ENCODE results near the gene HNRNPDL. TPM values are rescaled to one million over a fixed set of nuclear protein-coding genes. Genes with fewer than 3 reads are reported as not detected.

Gene HNRNPDL
- total and polyA plus RNA-seq, 7 experiments from 2014 or later, result 255 to 440 (median 330) TPM

- intact Hi-C loops (cut with micrococcal nuclease), result no loop called here
- Mint-ChIP-seq H3K4me3 (no peak overlapping the region), H3K27me3 (no peaks in the 10 kb centered on the region), H3K4me1 (peaks cover 0 to 2% (median 0%) of the 10 kb centered on the region in 7 donors), H3K27ac (peak overlapping the region in 2 of 9 donors; percentile 19 to 33), H3K9me3 (no peaks in the 10 kb centered on the region), H3K36me3 (peaks cover 4 to 35% (median 15%) of the 10 kb centered on the region in 5 donors)
- ATAC-seq (no peak), DNase-seq (no peak)
- no peaks in the 10 kb centered on the region for H3K27me3 ChIP-seq (ENCODE audit: control insufficient read depth in 2 of 2, insufficient read depth in 2 of 2, low read length in 2 of 2)
- H3K4me3 ChIP-seq (ENCODE audit: low read length), result no peak overlapping the region
- H3K36me3 ChIP-seq (ENCODE audit: control insufficient read depth in 2 of 3, insufficient read depth in 3 of 3, low read length in 3 of 3), result peaks cover 4 to 75% (median 30%) of the 10 kb centered on the region in 3 experiments
- POLR2A ChIA-PET, result no interaction called here
- no peaks in the 10 kb centered on the region for H3K9me3 ChIP-seq (ENCODE audit: control insufficient read depth in 2 of 3, low read length in 3 of 3)
- CTCF ChIA-PET, result no interaction called here
- no peak overlapping the region for H3K27ac ChIP-seq (ENCODE audit: low read depth, low read length)
- no peaks in the 10 kb centered on the region for H3K4me1 ChIP-seq (ENCODE audit: control insufficient read depth in 2 of 2, insufficient read depth in 2 of 2, low read length in 2 of 2)
These were observed 27.0 kb upstream of the HNRNPDL start for GRCh38 chr4:82457266-82457665.

- H3K4me3 Mint-ChIP-seq, result no peak overlapping the region
- CTCF ChIA-PET, result no interaction called here
- Histone ChIP-seq H3K4me1 (ENCODE audit: control insufficient read depth in 2 of 2, insufficient read depth in 2 of 2, low read length in 2 of 2) (no peaks in the 10 kb centered on the region), H3K9me3 (ENCODE audit: control insufficient read depth in 2 of 3, low read length in 3 of 3) (no peaks in the 10 kb centered on the region), H3K36me3 (ENCODE audit: control insufficient read depth in 2 of 3, insufficient read depth in 3 of 3, low read length in 3 of 3) (peaks cover 5 to 84% (median 25%) of the 10 kb centered on the region in 3 experiments), H3K27ac (ENCODE audit: low read depth, low read length) (no peak overlapping the region), H3K4me3 (ENCODE audit: low read length) (no peak overlapping the region), H3K27me3 (ENCODE audit: control insufficient read depth in 2 of 2, insufficient read depth in 2 of 2, low read length in 2 of 2) (no peaks in the 10 kb centered on the region)
- POLR2A ChIA-PET, result no interaction called here
- H3K4me1 Mint-ChIP-seq, result peaks cover 0 to 16% (median 11%) of the 10 kb centered on the region in 7 donors
- ATAC-seq (no peak), DNase-seq (no peak)
- H3K36me3 Mint-ChIP-seq, result peaks cover 10 to 50% (median 38%) of the 10 kb centered on the region in 5 donors
- H3K9me3 Mint-ChIP-seq, result no peaks in the 10 kb centered on the region
- H3K27me3 Mint-ChIP-seq, result no peaks in the 10 kb centered on the region
- H3K27ac Mint-ChIP-seq, result peak overlapping the region in 2 of 9 donors; percentile 31 to 62
- intact Hi-C loops (cut with micrococcal nuclease), result no loop called here
These were observed 21.8 kb upstream of the HNRNPDL start for GRCh38 chr4:82452026-82452425.

DNA sequence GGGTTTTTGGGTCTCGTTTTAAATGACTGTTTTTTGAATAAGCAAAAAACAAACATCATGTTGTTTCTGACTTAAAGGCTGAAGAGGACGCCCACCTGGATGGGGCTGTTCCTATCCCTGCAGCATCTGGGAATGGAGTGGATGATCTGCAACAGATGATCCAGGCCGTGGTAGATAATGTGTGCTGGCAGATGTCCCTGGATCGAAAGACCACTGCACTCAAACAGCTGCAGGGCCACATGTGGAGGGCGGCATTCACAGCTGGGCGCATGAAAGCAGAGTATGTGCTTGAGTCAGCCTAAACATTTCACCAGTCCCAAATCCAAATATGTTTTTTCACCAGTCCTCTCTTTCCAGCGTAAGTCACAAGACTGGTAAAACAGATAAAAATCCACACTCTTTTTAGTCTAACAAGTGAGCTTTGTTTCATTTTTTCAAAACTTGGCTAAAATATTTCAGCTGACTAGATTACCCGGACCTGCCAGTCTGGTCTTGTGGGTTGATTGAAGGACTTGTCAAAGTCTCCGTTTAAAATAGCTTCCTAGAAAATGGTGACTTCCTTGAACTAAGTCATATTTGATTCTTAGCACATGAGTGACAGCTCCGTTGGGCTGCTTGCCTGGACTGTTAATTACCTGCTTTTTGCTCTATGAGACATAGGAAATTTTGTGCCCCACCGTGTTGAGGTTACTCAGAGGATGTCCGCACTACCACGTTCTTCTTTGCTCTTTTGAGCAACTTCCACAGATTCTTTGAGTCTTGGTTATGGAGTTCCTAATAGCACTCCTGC is 20.9 kb upstream of the HNRNPDL start:
- ATAC-seq, result no peak
- CTCF ChIA-PET, result interaction anchor here (0.6 to 0.8 kb wide), 2 partner anchors 14 to 503 kb away, joined by 3 read pairs; no protein-coding TSS in a partner anchor
- no peaks in the 10 kb centered on the region for H3K27me3 Mint-ChIP-seq
- no peak overlapping the region for H3K4me3 Mint-ChIP-seq
- POLR2A ChIA-PET, result no interaction called here
- DNase-seq, result no peak
- intact Hi-C loops (cut with micrococcal nuclease), result no loop called here
- H3K36me3 Mint-ChIP-seq, result peaks cover 10 to 43% (median 38%) of the 10 kb centered on the region in 5 donors
- peaks cover 0 to 17% (median 11%) of the 10 kb centered on the region in 7 donors for H3K4me1 Mint-ChIP-seq
- Histone ChIP-seq H3K27me3 (ENCODE audit: control insufficient read depth in 2 of 2, insufficient read depth in 2 of 2, low read length in 2 of 2) (no peaks in the 10 kb centered on the region), H3K9me3 (ENCODE audit: control insufficient read depth in 2 of 3, low read length in 3 of 3) (no peaks in the 10 kb centered on the region), H3K4me3 (ENCODE audit: low read length) (no peak overlapping the region), H3K27ac (ENCODE audit: low read depth, low read length) (no peak overlapping the region), H3K4me1 (ENCODE audit: control insufficient read depth in 2 of 2, insufficient read depth in 2 of 2, low read length in 2 of 2) (no peaks in the 10 kb centered on the region), H3K36me3 (ENCODE audit: control insufficient read depth in 2 of 3, insufficient read depth in 3 of 3, low read length in 3 of 3) (peaks cover 5 to 76% (median 16%) of the 10 kb centered on the region in 3 experiments)
- no peak overlapping the region for H3K27ac Mint-ChIP-seq
- H3K9me3 Mint-ChIP-seq, result no peaks in the 10 kb centered on the region

DNA sequence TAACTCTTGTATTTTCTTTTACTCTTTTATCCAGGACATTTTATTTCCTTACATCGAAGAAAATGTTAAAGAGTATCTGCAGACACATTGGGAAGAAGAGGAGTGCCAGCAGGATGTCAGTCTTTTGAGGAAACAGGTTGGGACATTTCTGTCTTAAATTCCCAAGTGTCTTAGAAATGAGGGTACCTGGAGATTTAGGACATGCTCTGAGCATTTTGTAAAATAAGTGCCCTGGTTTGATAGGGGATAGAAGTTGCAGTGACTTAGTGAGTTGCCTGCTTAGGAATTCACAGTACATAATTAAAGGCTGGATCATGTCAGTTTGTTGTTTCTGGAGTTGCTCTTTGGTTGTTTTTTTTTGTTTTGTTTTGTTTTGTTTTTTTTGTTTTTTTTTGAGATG is 17.6 kb upstream of the HNRNPDL start:
- Histone ChIP-seq H3K27me3 (ENCODE audit: control insufficient read depth in 2 of 2, insufficient read depth in 2 of 2, low read length in 2 of 2) (no peaks in the 10 kb centered on the region), H3K4me3 (ENCODE audit: low read length) (no peak overlapping the region), H3K27ac (ENCODE audit: low read depth, low read length) (no peak overlapping the region), H3K4me1 (ENCODE audit: control insufficient read depth in 2 of 2, insufficient read depth in 2 of 2, low read length in 2 of 2) (no peaks in the 10 kb centered on the region), H3K36me3 (ENCODE audit: control insufficient read depth in 2 of 3, insufficient read depth in 3 of 3, low read length in 3 of 3) (peaks cover 5 to 53% (median 8%) of the 10 kb centered on the region in 3 experiments), H3K9me3 (ENCODE audit: control insufficient read depth in 2 of 3, low read length in 3 of 3) (no peaks in the 10 kb centered on the region)
- ChIA-PET CTCF (no interaction called here), POLR2A (interaction anchor here (0.7 kb wide), 1 partner anchor 606 kb away, joined by 5 read pairs; no protein-coding TSS in a partner anchor)
- no peak overlapping the region for H3K4me3 Mint-ChIP-seq
- peak overlapping the region in 4 of 9 donors; percentile 19 to 35 (median 31) for H3K27ac Mint-ChIP-seq
- no peak for DNase-seq
- H3K36me3 Mint-ChIP-seq, result peaks cover 10 to 35% (median 28%) of the 10 kb centered on the region in 5 donors
- intact Hi-C loops (cut with micrococcal nuclease), result no loop called here
- no peaks in the 10 kb centered on the region for H3K9me3 Mint-ChIP-seq
- H3K27me3 Mint-ChIP-seq, result no peaks in the 10 kb centered on the region
- peaks cover 6 to 31% (median 20%) of the 10 kb centered on the region in 7 donors for H3K4me1 Mint-ChIP-seq
- no peak for ATAC-seq

GRCh38 chr4:82439088-82439487 is 8.8 kb upstream of the HNRNPDL start:
- H3K9me3 Mint-ChIP-seq, result no peaks in the 10 kb centered on the region
- no peaks in the 10 kb centered on the region for H3K27me3 Mint-ChIP-seq
- DNase-seq (no peak), ATAC-seq (no peak)
- H3K4me1 Mint-ChIP-seq, result peaks cover 31 to 72% (median 67%) of the 10 kb centered on the region in 7 donors
- H3K27me3 ChIP-seq (ENCODE audit: control insufficient read depth in 2 of 2, insufficient read depth in 2 of 2, low read length in 2 of 2), result no peaks in the 10 kb centered on the region
- no peak overlapping the region for H3K4me3 ChIP-seq (ENCODE audit: low read length)
- H3K4me3 Mint-ChIP-seq, result no peak overlapping the region
- peaks cover 0 to 31% (median 11%) of the 10 kb centered on the region in 5 donors for H3K36me3 Mint-ChIP-seq
- peak overlapping the region in 1 of 9 donors; percentile 3 for H3K27ac Mint-ChIP-seq
- intact Hi-C loops (cut with micrococcal nuclease), result loop anchor here in 1 of 2 donors (10.0 kb wide), 2 partner anchors 776 to 846 kb away; partner anchors contain the start of gene COQ2
- ChIA-PET CTCF (interaction anchor here (1.0 kb wide), 1 partner anchor 10 kb away, joined by 5 read pairs; no protein-coding TSS in a partner anchor), POLR2A (interaction anchor here (0.6 to 1.4 kb wide), 2 partner anchors 9 to 10 kb away, joined by 3 to 4 read pairs; partner anchors contain the start of gene HNRNPDL)
- peaks cover 0 to 3% (median 0%) of the 10 kb centered on the region in 3 experiments for H3K36me3 ChIP-seq (ENCODE audit: control insufficient read depth in 2 of 3, insufficient read depth in 3 of 3, low read length in 3 of 3)
- H3K4me1 ChIP-seq (ENCODE audit: control insufficient read depth in 2 of 2, insufficient read depth in 2 of 2, low read length in 2 of 2), result peaks cover 5 to 11% of the 10 kb centered on the region in 2 donors
- no peak overlapping the region for H3K27ac ChIP-seq (ENCODE audit: low read depth, low read length)
- no peaks in the 10 kb centered on the region for H3K9me3 ChIP-seq (ENCODE audit: control insufficient read depth in 2 of 3, low read length in 3 of 3)

- peaks cover 33 to 86% (median 78%) of the 10 kb centered on the region in 7 donors for H3K4me1 Mint-ChIP-seq
- intact Hi-C loops (cut with micrococcal nuclease), result loop anchor here in 1 of 2 donors (10.0 kb wide), 2 partner anchors 777 to 847 kb away; partner anchors contain the start of gene COQ2
- H3K27ac Mint-ChIP-seq, result peak overlapping the region in 2 of 9 donors; percentile 43 to 47
- Histone ChIP-seq H3K27me3 (ENCODE audit: control insufficient read depth in 2 of 2, insufficient read depth in 2 of 2, low read length in 2 of 2) (no peaks in the 10 kb centered on the region), H3K4me3 (ENCODE audit: low read length) (no peak overlapping the region), H3K9me3 (ENCODE audit: control insufficient read depth in 2 of 3, low read length in 3 of 3) (no peaks in the 10 kb centered on the region), H3K4me1 (ENCODE audit: control insufficient read depth in 2 of 2, insufficient read depth in 2 of 2, low read length in 2 of 2) (peaks cover 8 to 11% of the 10 kb centered on the region in 2 donors), H3K27ac (ENCODE audit: low read depth, low read length) (no peak overlapping the region), H3K36me3 (ENCODE audit: control insufficient read depth in 2 of 3, insufficient read depth in 3 of 3, low read length in 3 of 3) (no peaks in the 10 kb centered on the region)
- DNase-seq (no peak), ATAC-seq (no peak)
- H3K9me3 Mint-ChIP-seq, result no peaks in the 10 kb centered on the region
- H3K4me3 Mint-ChIP-seq, result peak overlapping the region in 1 of 10 donors; percentile 19
- ChIA-PET CTCF (interaction anchor here (0.7 kb wide), 2 partner anchors 13 to 1002 kb away, joined by 3 to 4 read pairs; no protein-coding TSS in a partner anchor), POLR2A (interaction anchor here (1.3 kb wide), 1 partner anchor 10 kb away, joined by 6 read pairs; no protein-coding TSS in a partner anchor)
- no peaks in the 10 kb centered on the region for H3K27me3 Mint-ChIP-seq
- H3K36me3 Mint-ChIP-seq, result peaks cover 0 to 31% (median 11%) of the 10 kb centered on the region in 5 donors
These were observed 7.2 kb upstream of the HNRNPDL start for GRCh38 chr4:82437285-82438005.
